Ammon's horn (tissue), 1 donor: ENCODE data around the gene JAKMIP2.
"Not testable (repeated sequence)": the region's sequence is repeated elsewhere in the genome, so short reads cannot be mapped to it uniquely, and the experiment has no call there.

Source experiments
- DNase-seq: peaks from one replicate; pipeline ENCODE4 v3.0.0-alpha.2; 2016; ENCODE audit warnings: low spot score

Gene JAKMIP2

DNA sequence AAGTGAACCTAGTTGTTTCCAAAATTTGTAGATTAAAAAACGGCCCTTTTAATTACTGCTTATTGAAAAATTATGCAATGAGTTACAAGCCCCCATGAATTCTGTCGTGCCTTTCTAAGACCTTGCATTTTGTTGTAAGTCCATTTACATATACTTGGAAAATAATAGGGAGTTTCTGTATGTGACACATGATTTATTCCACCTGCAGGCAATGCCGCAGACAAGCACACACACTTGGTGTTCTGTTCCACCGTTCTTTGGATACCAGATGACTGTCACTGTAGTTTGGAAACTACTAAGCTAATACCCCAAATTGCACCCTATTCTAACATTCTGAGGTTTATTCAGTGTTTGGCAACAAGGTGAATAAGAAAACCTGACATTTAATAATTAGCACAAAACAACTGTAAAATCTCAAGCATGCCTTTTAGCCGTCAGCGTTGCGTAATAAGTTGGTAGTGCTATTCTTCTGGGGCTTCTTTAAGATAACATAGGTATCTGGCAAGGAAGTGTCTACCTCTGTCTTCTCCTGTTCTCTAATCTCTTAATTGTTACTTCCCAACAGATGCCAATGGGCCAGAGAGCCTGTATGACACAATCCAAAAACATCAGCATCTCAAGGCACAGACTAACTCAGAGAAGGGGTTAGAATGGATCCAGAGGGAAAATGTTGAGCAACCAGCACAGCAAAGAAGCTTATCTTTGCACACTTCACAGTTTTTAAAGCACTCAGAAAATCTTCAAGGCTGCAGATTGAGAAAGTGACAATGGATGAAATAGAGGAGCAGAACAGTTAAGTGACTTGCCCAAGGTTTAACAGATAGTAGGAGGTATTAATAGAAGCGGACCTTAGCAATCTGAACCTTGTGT, 224.4 kb downstream of the JAKMIP2 start:
- no peak for DNase-seq

- DNase-seq, result no peak
Measured at GRCh38 chr5:147555176-147555575, 227.4 kb downstream of the JAKMIP2 start.

DNA sequence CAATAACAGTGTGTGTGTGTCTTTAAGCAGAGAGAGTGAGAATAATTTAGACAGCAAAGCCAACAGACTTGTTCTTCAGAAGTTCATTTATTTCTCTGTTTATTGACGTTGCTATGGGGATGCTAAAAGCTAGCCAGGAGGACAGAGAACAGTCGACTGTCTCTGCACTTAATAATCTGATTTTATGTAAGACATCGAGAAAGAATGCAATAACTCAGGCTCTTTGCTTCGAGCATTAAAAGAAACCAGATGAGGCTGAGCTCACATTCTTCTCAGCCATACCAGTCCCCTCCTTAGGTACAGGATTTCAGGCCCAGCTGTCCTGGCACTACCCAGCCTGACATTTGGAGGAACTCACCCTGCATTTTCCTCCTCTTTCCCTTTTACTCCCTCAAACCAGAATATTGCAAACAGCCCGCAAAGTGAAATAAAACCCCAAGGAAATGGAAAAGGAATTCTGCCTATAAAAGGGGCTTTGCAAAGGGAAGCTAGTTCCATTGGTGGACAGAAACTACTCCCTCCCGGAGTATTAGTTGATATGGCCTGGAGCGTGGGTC, 228.2 kb downstream of the JAKMIP2 start:
- peak; percentile 42 for DNase-seq

DNA sequence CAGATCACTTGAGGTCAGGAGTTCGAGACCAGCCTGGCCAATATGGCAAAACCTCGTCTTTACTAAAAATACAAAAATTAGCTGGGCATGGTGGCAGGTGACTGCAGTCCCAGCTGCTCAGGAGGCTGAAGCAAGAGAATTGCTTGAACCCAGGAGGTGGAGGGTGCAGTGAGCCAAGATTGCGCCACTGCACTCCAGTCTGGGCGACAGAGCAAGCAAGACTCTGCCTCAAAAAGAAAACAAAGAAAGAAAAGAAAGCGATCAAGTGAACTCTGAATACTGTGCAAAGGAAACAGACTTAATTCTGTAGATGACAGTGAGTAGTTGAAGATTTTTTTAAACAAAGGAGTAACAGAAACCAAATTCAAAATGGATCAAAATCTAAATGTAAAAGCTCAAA, 228.7 kb downstream of the JAKMIP2 start:
- DNase-seq, result not testable (repeated sequence)

DNA sequence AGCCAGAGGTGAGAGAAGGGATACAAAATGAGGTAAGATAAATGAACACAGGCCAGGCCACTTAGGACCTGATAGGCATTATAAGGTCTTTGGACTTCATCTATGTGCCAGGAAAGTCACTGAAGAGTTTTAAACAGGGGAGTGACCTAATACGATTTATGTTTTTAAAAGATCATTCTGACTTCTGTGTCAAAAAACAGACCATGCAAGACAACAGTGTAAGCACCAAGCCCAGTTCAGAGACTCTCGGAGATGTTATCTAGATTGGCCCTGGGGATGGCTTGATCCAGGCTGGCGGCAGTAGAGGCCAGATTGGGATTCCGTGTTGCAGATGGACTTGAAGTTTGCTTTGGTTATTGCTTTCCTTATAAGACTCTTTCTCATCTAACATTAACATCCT, 229.6 kb downstream of the JAKMIP2 start:
- no peak for DNase-seq

GRCh38 chr5:147551677-147552076, 230.9 kb downstream of the JAKMIP2 start:
- DNase-seq, result no peak

GRCh38 chr5:147547730-147548129, 234.8 kb downstream of the JAKMIP2 start:
- DNase-seq, result no peak

DNA sequence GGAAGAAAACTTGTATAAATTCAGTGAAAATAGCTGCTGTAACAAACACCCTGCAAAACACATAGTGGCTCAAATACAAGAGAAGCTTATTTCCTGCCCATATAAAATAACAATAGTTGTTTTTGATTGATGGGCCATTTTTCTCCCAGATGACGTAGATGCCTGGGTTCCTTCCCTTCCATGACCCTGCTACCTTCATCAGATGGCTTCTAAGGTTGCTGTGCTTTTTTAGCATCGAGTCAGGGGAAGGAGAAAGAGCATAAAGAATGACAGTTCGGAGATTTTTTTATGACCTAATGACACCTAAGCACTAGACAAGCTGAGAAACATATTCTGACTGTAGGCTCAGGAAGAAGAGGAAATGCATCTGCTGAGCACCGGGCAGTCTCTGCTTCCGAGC, 238.0 kb downstream of the JAKMIP2 start:
- no peak for DNase-seq

- no peak for DNase-seq
Measured at GRCh38 chr5:147539053-147539452, 243.5 kb downstream of the JAKMIP2 start.

GRCh38 chr5:147538236-147538635, 244.3 kb downstream of the JAKMIP2 start:
- DNase-seq, result no peak
